ENCODE data around the gene NOVA2. TPM values are rescaled to one million over a fixed set of nuclear protein-coding genes. Genes with fewer than 3 reads are reported as not detected.

Gene NOVA2
- polyA plus RNA-seq, 2 of the 4 experiments (the other 2 are of a cell fraction) = 0.06 to 0.30 TPM

DNA sequence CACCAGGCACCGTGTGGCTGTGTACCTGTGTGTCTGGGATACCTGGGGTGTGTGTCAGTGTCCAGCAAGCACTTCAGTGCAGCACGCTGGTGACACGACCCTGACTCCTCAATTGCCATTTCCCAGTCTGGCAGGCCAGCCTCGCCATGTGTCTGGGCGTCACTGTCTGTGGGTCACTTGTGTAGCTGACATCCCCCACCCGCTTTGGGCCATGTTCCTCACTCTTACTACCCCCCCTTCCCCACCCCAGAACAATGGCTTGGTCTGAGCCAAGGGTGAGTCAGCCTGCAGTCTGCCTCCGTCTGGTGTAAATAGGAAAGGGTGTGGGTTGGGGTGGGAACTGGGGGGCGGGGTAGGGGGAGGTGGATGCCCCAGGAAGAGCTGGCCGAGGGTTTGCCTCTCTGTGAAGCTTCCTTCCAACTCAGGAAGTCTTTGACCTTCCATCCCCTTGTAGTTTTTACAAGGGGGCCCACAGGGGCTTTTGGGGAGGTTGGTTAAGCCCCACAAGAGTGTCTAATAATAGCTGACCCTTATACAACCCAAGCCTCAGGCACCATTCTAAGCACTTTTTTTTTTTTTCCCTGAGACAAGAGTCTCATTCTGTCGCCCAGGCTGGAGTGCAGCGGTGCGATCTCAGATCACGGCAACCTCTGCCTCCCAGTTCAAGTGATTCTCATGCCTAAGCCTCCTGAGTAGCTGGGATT, 17.6 kb downstream of the NOVA2 start:
- H3K9me3 ChIP-seq = no peaks in the 10 kb centered on the region
- 35% methylated on average over 11 of the region's 13 CpGs for WGBS (ENCODE audit: missing lambda C conversion rate)
- H3K4me1 ChIP-seq = peaks cover 17% of the 10 kb centered on the region
- DNase-seq (ENCODE audit: low read depth in 1 of 2, low spot score in 1 of 2) = peak in 1 of 2 experiments; percentile 81
- ChIA-PET CTCF (interaction anchor here (1.1 to 1.3 kb wide), 4 partner anchors 12 to 71 kb away, joined by 3 to 4 read pairs (median 3); no protein-coding TSS in a partner anchor), POLR2A (interaction anchor here (0.5 to 1.1 kb wide), 2 partner anchors 39 to 113 kb away, joined by 4 read pairs; partner anchors contain the start of gene CCDC61)
- FAIRE-seq = no peak
- TF ChIP-seq SMC3 (IDR thresholded peaks at IDR 0.05) (no peak), FOSL2 (IDR thresholded peaks at IDR 0.05) (no peak), FOSL2 (CRISPR knock-in tag; IDR thresholded peaks at IDR 0.05) (peak; percentile 22; the same call in 1 of the 2 replicates), CEBPB (IDR thresholded peaks at IDR 0.05) (no peak), HEYL (CRISPR knock-in tag; IDR thresholded peaks at IDR 0.05) (no peak), HOXB5 (CRISPR knock-in tag; IDR thresholded peaks at IDR 0.05) (no peak), RNF2 (IDR thresholded peaks at IDR 0.05; ENCODE audit: borderline replicate concordance, low read depth) (no peak), RFX5 (IDR thresholded peaks at IDR 0.05) (no peak), HOXB13 (CRISPR knock-in tag; IDR thresholded peaks at IDR 0.05; ENCODE audit: low read depth) (no peak), EHF (CRISPR knock-in tag; IDR thresholded peaks at IDR 0.05) (no peak), CTCF (IDR thresholded peaks at IDR 0.05) (no peak), FOSB (CRISPR knock-in tag; IDR thresholded peaks at IDR 0.05) (no peak), POLR2AphosphoS2 (conservative IDR thresholded peaks at IDR 0.05; ENCODE audit: low read length) (no peak), ESRRA (IDR thresholded peaks at IDR 0.05; ENCODE audit: borderline replicate concordance, low read length) (no peak), POLR2A (IDR thresholded peaks at IDR 0.05; ENCODE audit: low read length) (no peak), CHD2 (IDR thresholded peaks at IDR 0.05; ENCODE audit: low read length, partially characterized antibody) (no peak), ZNF302 (CRISPR knock-in tag; IDR thresholded peaks at IDR 0.05) (no peak)
- TF ChIP-seq, protein P1, sequence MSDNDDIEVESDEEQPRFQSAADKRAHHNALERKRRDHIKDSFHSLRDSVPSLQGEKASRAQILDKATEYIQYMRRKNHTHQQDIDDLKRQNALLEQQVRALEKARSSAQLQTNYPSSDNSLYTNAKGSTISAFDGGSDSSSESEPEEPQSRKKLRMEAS (IDR thresholded peaks at IDR 0.05) = peak; percentile 51; the same call in 1 of the 2 replicates
- TF ChIP-seq, protein P2, sequence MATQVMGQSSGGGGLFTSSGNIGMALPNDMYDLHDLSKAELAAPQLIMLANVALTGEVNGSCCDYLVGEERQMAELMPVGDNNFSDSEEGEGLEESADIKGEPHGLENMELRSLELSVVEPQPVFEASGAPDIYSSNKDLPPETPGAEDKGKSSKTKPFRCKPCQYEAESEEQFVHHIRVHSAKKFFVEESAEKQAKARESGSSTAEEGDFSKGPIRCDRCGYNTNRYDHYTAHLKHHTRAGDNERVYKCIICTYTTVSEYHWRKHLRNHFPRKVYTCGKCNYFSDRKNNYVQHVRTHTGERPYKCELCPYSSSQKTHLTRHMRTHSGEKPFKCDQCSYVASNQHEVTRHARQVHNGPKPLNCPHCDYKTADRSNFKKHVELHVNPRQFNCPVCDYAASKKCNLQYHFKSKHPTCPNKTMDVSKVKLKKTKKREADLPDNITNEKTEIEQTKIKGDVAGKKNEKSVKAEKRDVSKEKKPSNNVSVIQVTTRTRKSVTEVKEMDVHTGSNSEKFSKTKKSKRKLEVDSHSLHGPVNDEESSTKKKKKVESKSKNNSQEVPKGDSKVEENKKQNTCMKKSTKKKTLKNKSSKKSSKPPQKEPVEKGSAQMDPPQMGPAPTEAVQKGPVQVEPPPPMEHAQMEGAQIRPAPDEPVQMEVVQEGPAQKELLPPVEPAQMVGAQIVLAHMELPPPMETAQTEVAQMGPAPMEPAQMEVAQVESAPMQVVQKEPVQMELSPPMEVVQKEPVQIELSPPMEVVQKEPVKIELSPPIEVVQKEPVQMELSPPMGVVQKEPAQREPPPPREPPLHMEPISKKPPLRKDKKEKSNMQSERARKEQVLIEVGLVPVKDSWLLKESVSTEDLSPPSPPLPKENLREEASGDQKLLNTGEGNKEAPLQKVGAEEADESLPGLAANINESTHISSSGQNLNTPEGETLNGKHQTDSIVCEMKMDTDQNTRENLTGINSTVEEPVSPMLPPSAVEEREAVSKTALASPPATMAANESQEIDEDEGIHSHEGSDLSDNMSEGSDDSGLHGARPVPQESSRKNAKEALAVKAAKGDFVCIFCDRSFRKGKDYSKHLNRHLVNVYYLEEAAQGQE (IDR thresholded peaks at IDR 0.05) = no peak
- ATAC-seq = peak; percentile 14 to 19; a peak in 2 of 6 replicates
- peak overlapping the region; percentile 34 for H3K4me2 ChIP-seq
- no peak overlapping the region for H3K4me3 ChIP-seq
- H3K27ac ChIP-seq = peak overlapping the region; percentile 10 to 16; a peak in 3 of 6 replicates

DNA sequence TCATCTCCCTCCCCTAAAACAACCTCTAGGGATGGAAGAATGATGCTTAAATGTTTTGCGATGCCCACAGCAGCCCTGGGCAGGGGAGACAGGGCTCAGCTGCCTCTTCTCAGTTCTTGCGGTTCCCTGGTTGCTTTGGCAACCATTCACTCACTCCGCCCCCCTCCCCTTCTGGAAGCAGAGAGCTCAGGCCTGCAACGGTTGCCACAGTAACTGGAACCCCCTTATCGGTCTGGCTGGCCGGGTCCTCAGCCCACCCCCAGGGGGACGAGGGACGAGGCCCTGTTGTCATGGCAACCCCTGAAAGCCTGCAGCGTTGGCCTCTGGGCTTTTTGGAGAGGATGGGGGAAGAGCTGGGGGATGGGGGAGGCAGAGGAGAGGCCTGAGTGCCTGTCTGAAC, 19.5 kb downstream of the NOVA2 start:
- no peak for ATAC-seq
- Histone ChIP-seq H3K4me3 (no peak overlapping the region), H3K9me3 (no peaks in the 10 kb centered on the region), H3K4me1 (peaks cover 17% of the 10 kb centered on the region), H3K27ac (no peak overlapping the region), H3K4me2 (no peak overlapping the region)
- ChIA-PET POLR2A (no interaction called here), CTCF (interaction anchor here (1.2 to 1.5 kb wide), 4 partner anchors 14 to 311 kb away, joined by 3 to 7 read pairs (median 3); no protein-coding TSS in a partner anchor)
- no peak for DNase-seq (ENCODE audit: low read depth in 1 of 2, low spot score in 1 of 2)
- WGBS (ENCODE audit: missing lambda C conversion rate) = 49% methylated on average over 8 of the region's 9 CpGs
- no peak for TF ChIP-seq HOXB5 (CRISPR knock-in tag; IDR thresholded peaks at IDR 0.05)
- no peak for FAIRE-seq

Data from A549 (cell line).